H9 (cell line): ENCODE data around the gene C7orf57. TPM values are rescaled to one million over a fixed set of nuclear protein-coding genes. Genes with fewer than 3 reads are reported as not detected.

Experiments used
- DNase-seq: peaks from one replicate; pipeline ENCODE4 v3.0.0-alpha.2; 2017
- H2AFZ ChIP-seq: one replicate; pipeline ENCODE4 v1.6.1; 2013; ENCODE audit warnings: mild to moderate bottlenecking, low read length, control low read depth, moderate library complexity
- H2AK5ac ChIP-seq: 2 replicates; pipeline ENCODE4 v1.6.1; 2013; ENCODE audit warnings: low read length, control low read depth, mixed read lengths; ENCODE audit not compliant: insufficient read length
- H2BK120ac ChIP-seq: one replicate; pipeline ENCODE4 v1.6.1; 2013; ENCODE audit warnings: low read depth, mild to moderate bottlenecking, low read length, control low read depth, inconsistent platforms; ENCODE audit not compliant: poor library complexity, severe bottlenecking
- H2BK12ac ChIP-seq: 2 replicates; pipeline ENCODE4 v1.6.1; 2013; ENCODE audit warnings: low read length, control low read depth, mixed read lengths, low read depth; ENCODE audit not compliant: insufficient read length
- H2BK15ac ChIP-seq: 2 replicates; pipeline ENCODE4 v1.6.1; 2013; ENCODE audit warnings: low read depth, low read length, control low read depth
- H2BK20ac ChIP-seq: one replicate; pipeline ENCODE4 v1.6.1; 2013; ENCODE audit warnings: low read depth, mild to moderate bottlenecking, low read length, control low read depth, inconsistent platforms; ENCODE audit not compliant: poor library complexity, severe bottlenecking
- H2BK5ac ChIP-seq: 2 replicates; pipeline ENCODE4 v1.6.1; 2013; ENCODE audit warnings: low read length, control low read depth, mixed read lengths; ENCODE audit not compliant: insufficient read length
- H3K14ac ChIP-seq: 2 replicates; pipeline ENCODE4 v1.6.1; 2013; ENCODE audit warnings: low read length, control low read depth; ENCODE audit not compliant: insufficient read depth
- H3K18ac ChIP-seq: 2 replicates; pipeline ENCODE4 v1.6.1; 2013; ENCODE audit warnings: low read depth, mild to moderate bottlenecking, mixed read lengths, low read length, control low read depth; ENCODE audit not compliant: insufficient read length
- H3K23ac ChIP-seq: 2 replicates; pipeline ENCODE4 v1.6.1; 2013; ENCODE audit warnings: low read length, control low read depth, mixed read lengths, low read depth; ENCODE audit not compliant: insufficient read length
- H3K23me2 ChIP-seq: 2 replicates; pipeline ENCODE4 v1.6.1; 2013; ENCODE audit warnings: low read depth, mild to moderate bottlenecking, mixed read lengths, low read length, control low read depth; ENCODE audit not compliant: insufficient read length, poor library complexity, severe bottlenecking
- H3K27ac ChIP-seq: 2 replicates; pipeline ENCODE4 v1.5.1; 2013; ENCODE audit warnings: low read length, control low read depth, mixed read lengths, low read depth; ENCODE audit not compliant: insufficient read length
- H3K27me3 ChIP-seq: 2 replicates; pipeline ENCODE4 v1.6.1; 2013; ENCODE audit warnings: low read length, control low read depth, inconsistent platforms; ENCODE audit not compliant: insufficient read depth
- H3K4ac ChIP-seq: 2 replicates; pipeline ENCODE4 v1.6.1; 2013; ENCODE audit warnings: low read depth, mild to moderate bottlenecking, control low read depth, inconsistent platforms, low read length, moderate library complexity
- H3K4me1 ChIP-seq: 2 replicates; pipeline ENCODE4 v1.6.1; 2013; ENCODE audit warnings: low read length, control low read depth, inconsistent platforms; ENCODE audit not compliant: insufficient read depth
- H3K4me2 ChIP-seq: 2 replicates; pipeline ENCODE4 v1.6.1; 2013; ENCODE audit warnings: low read length, control low read depth, mixed read lengths; ENCODE audit not compliant: insufficient read length, insufficient read depth
- H3K56ac ChIP-seq: 2 replicates; pipeline ENCODE4 v1.6.1; 2013; ENCODE audit warnings: low read depth, mild to moderate bottlenecking, mixed read lengths, low read length, control low read depth; ENCODE audit not compliant: insufficient read length
- H3K79me1 ChIP-seq: 2 replicates; pipeline ENCODE4 v1.6.1; 2013; ENCODE audit warnings: low read depth, mild to moderate bottlenecking, moderate library complexity, low read length, control low read depth, inconsistent platforms; ENCODE audit not compliant: insufficient read depth, poor library complexity, severe bottlenecking
- H3K79me2 ChIP-seq: 2 replicates; pipeline ENCODE4 v1.6.1; 2013; ENCODE audit warnings: low read length, control low read depth, inconsistent platforms; ENCODE audit not compliant: insufficient read depth
- H3K9ac ChIP-seq: 2 replicates; pipeline ENCODE4 v1.6.1; 2013; ENCODE audit warnings: low read length, control low read depth, mixed read lengths; ENCODE audit not compliant: insufficient read length; ENCODE audit errors: extremely low read depth
- H3K9me3 ChIP-seq: one replicate; pipeline ENCODE4 v1.6.1; 2013; ENCODE audit warnings: low read depth, low read length, inconsistent platforms; ENCODE audit not compliant: control insufficient read depth
- H3T11ph ChIP-seq: one replicate; pipeline ENCODE4 v1.6.1; 2013; ENCODE audit warnings: mild to moderate bottlenecking, low read length, control low read depth, inconsistent platforms
- H4K20me1 ChIP-seq: one replicate; pipeline ENCODE4 v1.6.1; 2013; ENCODE audit not compliant: control insufficient read depth, insufficient read length, insufficient read depth
- H4K5ac ChIP-seq: 2 replicates; pipeline ENCODE4 v1.6.1; 2013; ENCODE audit warnings: low read depth, mild to moderate bottlenecking, mixed read lengths, low read length, control low read depth; ENCODE audit not compliant: insufficient read length
- H4K8ac ChIP-seq: replicated peaks from 2 replicates; pipeline ENCODE4 v1.6.1; 2013; ENCODE audit warnings: low read length, control low read depth, mixed read lengths, low read depth; ENCODE audit not compliant: insufficient read length
- H4K91ac ChIP-seq: 2 replicates; pipeline ENCODE4 v1.6.1; 2013; ENCODE audit warnings: low read depth, mild to moderate bottlenecking, moderate library complexity, mixed read lengths, low read length, control low read depth; ENCODE audit not compliant: insufficient read length
- H3K27ac Mint-ChIP-seq, 3 experiments: 2 replicates in 2 of 3; 3 replicates in 1 of 3; pipeline ENCODE4 v1.8.0; 2020 to 2021; ENCODE audit warnings: mixed read lengths in 3 of 3, mild to moderate bottlenecking in 1 of 3, moderate library complexity in 1 of 3
- H3K27me3 Mint-ChIP-seq: 2 replicates; pipeline ENCODE4 v1.8.0; 2021; ENCODE audit warnings: low read depth, mild to moderate bottlenecking, moderate library complexity, mixed read lengths
- H3K36me3 Mint-ChIP-seq, 3 experiments: 2 replicates in 2 of 3; 3 replicates in 1 of 3; pipeline ENCODE4 v1.8.0; 2020 to 2021; ENCODE audit warnings: low read depth in 3 of 3, mixed read lengths in 3 of 3; ENCODE audit not compliant: insufficient read depth in 1 of 3
- H3K4me1 Mint-ChIP-seq, 2 experiments: 2 replicates each; pipeline ENCODE4 v1.8.0; 2020; ENCODE audit warnings: mixed read lengths in 2 of 2
- H3K4me3 Mint-ChIP-seq, 2 experiments: 2 replicates in 1 of 2; 3 replicates in 1 of 2; pipeline ENCODE4 v1.8.0; 2020 to 2021; ENCODE audit warnings: mild to moderate bottlenecking in 2 of 2, mixed read lengths in 2 of 2, moderate library complexity in 1 of 2
- H3K9me3 Mint-ChIP-seq, 2 experiments: 2 replicates in 1 of 2; 3 replicates in 1 of 2; pipeline ENCODE4 v1.8.0; 2020; ENCODE audit warnings: mild to moderate bottlenecking in 2 of 2, mixed read lengths in 2 of 2, moderate library complexity in 1 of 2
- WGBS: extraction: QIAGEN DNeasy Blood & Tissue Kit; methylation state at CpG from one replicate; pipeline ENCODE4 v1.1.7; 2013; ENCODE audit warnings: missing lambda C conversion rate, low lambda C conversion rate, mixed read lengths; ENCODE audit not compliant: insufficient read length; ENCODE audit errors: extremely low coverage; 5-methylcytosine and 5-hydroxymethylcytosine counted together
- total RNA-seq: library from RNA; stranded (reverse); gene quantifications from 2 replicates; pipeline ENCODE4 v1.2.1, GENCODE V29; 2021
- TF ChIP-seq, protein P1 (sequence below): fragments of 200-600 bp; sonication (generic); conservative IDR thresholded peaks from 3 replicates; pipeline ENCODE4 v1.8.0; 2021; ENCODE audit warnings: antibody characterized with exemption, mild to moderate bottlenecking

C7orf57 gene
- total RNA-seq, 1 experiment from 2014 or later = not detected

DNA sequence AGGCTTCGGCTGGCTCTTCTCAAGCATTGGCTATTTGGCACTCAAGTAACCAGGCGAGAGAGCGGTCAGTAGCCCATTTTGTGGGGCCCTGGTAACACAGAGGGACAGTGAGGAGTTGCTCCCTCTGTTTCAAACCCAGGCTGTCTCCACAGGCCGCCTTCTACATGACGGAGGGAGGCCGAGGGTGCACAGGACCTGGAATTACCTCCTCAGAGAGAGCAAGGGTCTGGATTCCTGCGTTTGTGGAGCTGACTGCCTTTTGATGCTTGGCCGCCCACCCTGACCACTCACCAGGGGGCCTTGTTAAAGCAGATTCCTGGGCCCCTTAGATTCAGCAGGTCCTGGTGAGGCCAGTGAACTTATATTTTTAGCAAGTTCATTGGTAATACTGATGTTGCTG is 66.0 kb downstream of the C7orf57 start:
- Histone ChIP-seq H3K18ac (no peak overlapping the region), H3T11ph (no peak overlapping the region), H3K27ac (no peak overlapping the region), H3K14ac (no peak overlapping the region), H4K8ac (no peak overlapping the region), H3K4me2 (no peak overlapping the region), H3K79me2 (no peaks in the 10 kb centered on the region), H2BK5ac (no peak overlapping the region), H2BK120ac (no peak overlapping the region), H2AK5ac (no peak overlapping the region), H2BK15ac (no peak overlapping the region), H4K20me1 (no peaks in the 10 kb centered on the region), H3K23ac (no peak overlapping the region), H3K9me3 (no peaks in the 10 kb centered on the region), H3K79me1 (no peaks in the 10 kb centered on the region), H4K5ac (no peak overlapping the region), H3K4ac (no peak overlapping the region), H3K27me3 (no peaks in the 10 kb centered on the region), H4K91ac (no peak overlapping the region), H2BK20ac (no peak overlapping the region), H3K4me1 (no peaks in the 10 kb centered on the region), H2AFZ (no peak overlapping the region), H3K56ac (no peak overlapping the region), H3K23me2 (no peaks in the 10 kb centered on the region), H2BK12ac (no peak overlapping the region), H3K9ac (no peak overlapping the region)
- H3K36me3 Mint-ChIP-seq = peaks cover 36 to 76% (median 73%) of the 10 kb centered on the region in 3 experiments; a peak in 6 of 7 replicates
- H3K4me1 Mint-ChIP-seq = no peaks in the 10 kb centered on the region
- WGBS = no CpG with 5 or more reads among the region's 8 CpGs
- H3K4me3 Mint-ChIP-seq = no peak overlapping the region
- TF ChIP-seq, protein P1, sequence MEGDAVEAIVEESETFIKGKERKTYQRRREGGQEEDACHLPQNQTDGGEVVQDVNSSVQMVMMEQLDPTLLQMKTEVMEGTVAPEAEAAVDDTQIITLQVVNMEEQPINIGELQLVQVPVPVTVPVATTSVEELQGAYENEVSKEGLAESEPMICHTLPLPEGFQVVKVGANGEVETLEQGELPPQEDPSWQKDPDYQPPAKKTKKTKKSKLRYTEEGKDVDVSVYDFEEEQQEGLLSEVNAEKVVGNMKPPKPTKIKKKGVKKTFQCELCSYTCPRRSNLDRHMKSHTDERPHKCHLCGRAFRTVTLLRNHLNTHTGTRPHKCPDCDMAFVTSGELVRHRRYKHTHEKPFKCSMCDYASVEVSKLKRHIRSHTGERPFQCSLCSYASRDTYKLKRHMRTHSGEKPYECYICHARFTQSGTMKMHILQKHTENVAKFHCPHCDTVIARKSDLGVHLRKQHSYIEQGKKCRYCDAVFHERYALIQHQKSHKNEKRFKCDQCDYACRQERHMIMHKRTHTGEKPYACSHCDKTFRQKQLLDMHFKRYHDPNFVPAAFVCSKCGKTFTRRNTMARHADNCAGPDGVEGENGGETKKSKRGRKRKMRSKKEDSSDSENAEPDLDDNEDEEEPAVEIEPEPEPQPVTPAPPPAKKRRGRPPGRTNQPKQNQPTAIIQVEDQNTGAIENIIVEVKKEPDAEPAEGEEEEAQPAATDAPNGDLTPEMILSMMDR = no peak
- H3K27me3 Mint-ChIP-seq = no peaks in the 10 kb centered on the region
- H3K27ac Mint-ChIP-seq = no peak overlapping the region
- DNase-seq = no peak
- no peaks in the 10 kb centered on the region for H3K9me3 Mint-ChIP-seq
